Measurements from ENCODE around the gene RSF1. TPM values are rescaled to one million over a fixed set of nuclear protein-coding genes. Genes with fewer than 3 reads are reported as not detected.
A peak's percentile ranks its signal among the peaks of the same experiment; 100 is the strongest.

Gene RSF1
- polyA plus RNA-seq, 1 donor (not counting 4 experiments of a cell fraction or from before 2014, with no cell fraction given) = 20.9 TPM

- Histone ChIP-seq H3K4me3 (ENCODE audit: control insufficient read depth in 2 of 3, extremely low read depth in 1 of 3, insufficient read depth in 2 of 3, low read depth in 1 of 3, low read length in 3 of 3) (peak overlapping the region; percentile 73 to 100 (median 89)), H3K9me1 (ENCODE audit: control insufficient read depth, extremely low read depth, insufficient read depth, low read length) (no peaks in the 10 kb centered on the region), H2AFZ (ENCODE audit: control insufficient read depth, low read length) (peak overlapping the region; percentile 80), H3K79me2 (ENCODE audit: control insufficient read depth, insufficient read depth, low read length) (peaks cover 56% of the 10 kb centered on the region), H3K27ac (ENCODE audit: control insufficient read depth, insufficient read depth, low read length) (peak overlapping the region; percentile 78), H3K36me3 (ENCODE audit: control insufficient read depth in 2 of 2, extremely low read depth in 1 of 2, insufficient read depth in 2 of 2, low read length in 2 of 2) (no peaks in the 10 kb centered on the region), H3K9me3 (ENCODE audit: control insufficient read depth, low read depth, low read length) (no peaks in the 10 kb centered on the region), H3K4me1 (ENCODE audit: control insufficient read depth, extremely low read depth, insufficient read depth, low read length) (peaks cover 11% of the 10 kb centered on the region), H4K20me1 (ENCODE audit: control insufficient read depth, extremely low read depth, insufficient read depth, low read length) (peaks cover 3% of the 10 kb centered on the region), H3K27me3 (ENCODE audit: control insufficient read depth, extremely low read depth, insufficient read depth, low read length) (no peaks in the 10 kb centered on the region), H3K4me2 (ENCODE audit: control insufficient read depth, extremely low read depth, insufficient read depth, low read depth, low read length) (peak overlapping the region; percentile 81), H3K9ac (ENCODE audit: control insufficient read depth, extremely low read depth, insufficient read depth, low read length) (peak overlapping the region; percentile 85)
- TF ChIP-seq EZH2 (IDR thresholded peaks at IDR 0.05; ENCODE audit: low read length) = no peak
- no peak for TF ChIP-seq CTCF (optimal IDR thresholded peaks at IDR 0.05 in 1 of 3, IDR thresholded peaks at IDR 0.05 in 1 of 3, conservative IDR thresholded peaks at IDR 0.05 in 1 of 3; ENCODE audit: extremely low read depth in 1 of 3, insufficient read depth in 2 of 3, low read length in 3 of 3)
- dilution Hi-C loops (cut with MboI; ENCODE audit: extremely low pct_ligation_motif_present, low sequenced_read_pairs) = no loop called here
- no peak for FAIRE-seq
- DNase-seq (ENCODE audit: low read depth, low spot score) = peak; percentile 28
Observed at GRCh38 chr11:77819411-77819920, 1.1 kb downstream of the RSF1 start.

- H4K20me1 ChIP-seq (ENCODE audit: control insufficient read depth, extremely low read depth, insufficient read depth, low read length) = peaks cover 10% of the 10 kb centered on the region
- peaks cover 88% of the 10 kb centered on the region for H3K79me2 ChIP-seq (ENCODE audit: control insufficient read depth, insufficient read depth, low read length)
- no peak overlapping the region for H3K4me3 ChIP-seq (ENCODE audit: control insufficient read depth in 2 of 3, extremely low read depth in 1 of 3, insufficient read depth in 2 of 3, low read depth in 1 of 3, low read length in 3 of 3)
- dilution Hi-C loops (cut with MboI; ENCODE audit: extremely low pct_ligation_motif_present, low sequenced_read_pairs) = no loop called here
- no peak overlapping the region for H3K27ac ChIP-seq (ENCODE audit: control insufficient read depth, insufficient read depth, low read length)
- H3K36me3 ChIP-seq (ENCODE audit: control insufficient read depth in 2 of 2, extremely low read depth in 1 of 2, insufficient read depth in 2 of 2, low read length in 2 of 2) = no peaks in the 10 kb centered on the region
- no peaks in the 10 kb centered on the region for H3K9me3 ChIP-seq (ENCODE audit: control insufficient read depth, low read depth, low read length)
- FAIRE-seq (no peak), DNase-seq (ENCODE audit: low read depth, low spot score) (no peak)
- no peaks in the 10 kb centered on the region for H3K9me1 ChIP-seq (ENCODE audit: control insufficient read depth, extremely low read depth, insufficient read depth, low read length)
- H2AFZ ChIP-seq (ENCODE audit: control insufficient read depth, low read length) = no peak overlapping the region
- peaks cover 5% of the 10 kb centered on the region for H3K4me1 ChIP-seq (ENCODE audit: control insufficient read depth, extremely low read depth, insufficient read depth, low read length)
- no peak for TF ChIP-seq CTCF (optimal IDR thresholded peaks at IDR 0.05 in 1 of 3, IDR thresholded peaks at IDR 0.05 in 1 of 3, conservative IDR thresholded peaks at IDR 0.05 in 1 of 3; ENCODE audit: extremely low read depth in 1 of 3, insufficient read depth in 2 of 3, low read length in 3 of 3)
- no peak for TF ChIP-seq EZH2 (IDR thresholded peaks at IDR 0.05; ENCODE audit: low read length)
- no peak overlapping the region for H3K4me2 ChIP-seq (ENCODE audit: control insufficient read depth, extremely low read depth, insufficient read depth, low read depth, low read length)
- no peak overlapping the region for H3K9ac ChIP-seq (ENCODE audit: control insufficient read depth, extremely low read depth, insufficient read depth, low read length)
- no peaks in the 10 kb centered on the region for H3K27me3 ChIP-seq (ENCODE audit: control insufficient read depth, extremely low read depth, insufficient read depth, low read length)
Observed at GRCh38 chr11:77815459-77815858, 5.1 kb downstream of the RSF1 start.
